Measurements from ENCODE around the gene SAFB2.

GRCh38 chr19:5554828-5555227 lies 67.7 kb downstream of the SAFB2 start:
- TF ChIP-seq RBFOX2 (IDR thresholded peaks at IDR 0.05; ENCODE audit: low read depth, low read length): no peak
- TF ChIP-seq POLR2A (conservative IDR thresholded peaks at IDR 0.05): no peak
- TF ChIP-seq CTCF (IDR thresholded peaks at IDR 0.05 in 2 of 3, conservative IDR thresholded peaks at IDR 0.05 in 1 of 3; ENCODE audit: insufficient read depth in 2 of 3, low read depth in 1 of 3, low read length in 3 of 3): no peak
- TF ChIP-seq YY1 (IDR thresholded peaks at IDR 0.05; ENCODE audit: borderline replicate concordance in 1 of 3, control insufficient read depth in 1 of 3, extremely low read depth in 1 of 3, insufficient read depth in 3 of 3, insufficient read length in 1 of 3, insufficient replicate concordance in 2 of 3, low read depth in 1 of 3, low read length in 2 of 3): no peak
- TF ChIP-seq STAT6 (CRISPR knock-in tag; IDR thresholded peaks at IDR 0.05): no peak
- no peak for TF ChIP-seq MAX (CRISPR knock-in tag; IDR thresholded peaks at IDR 0.05)
- no peak for TF ChIP-seq EZH2 (IDR thresholded peaks at IDR 0.05; ENCODE audit: borderline replicate concordance, low read depth, low read length)

Measured in K562 (cell line).